ENCODE measurements around the gene AJM1.
"Not testable (repeated sequence)": the region's sequence is repeated elsewhere in the genome, so short reads cannot be mapped to it uniquely, and the experiment has no call there.

The AJM1 gene

DNA sequence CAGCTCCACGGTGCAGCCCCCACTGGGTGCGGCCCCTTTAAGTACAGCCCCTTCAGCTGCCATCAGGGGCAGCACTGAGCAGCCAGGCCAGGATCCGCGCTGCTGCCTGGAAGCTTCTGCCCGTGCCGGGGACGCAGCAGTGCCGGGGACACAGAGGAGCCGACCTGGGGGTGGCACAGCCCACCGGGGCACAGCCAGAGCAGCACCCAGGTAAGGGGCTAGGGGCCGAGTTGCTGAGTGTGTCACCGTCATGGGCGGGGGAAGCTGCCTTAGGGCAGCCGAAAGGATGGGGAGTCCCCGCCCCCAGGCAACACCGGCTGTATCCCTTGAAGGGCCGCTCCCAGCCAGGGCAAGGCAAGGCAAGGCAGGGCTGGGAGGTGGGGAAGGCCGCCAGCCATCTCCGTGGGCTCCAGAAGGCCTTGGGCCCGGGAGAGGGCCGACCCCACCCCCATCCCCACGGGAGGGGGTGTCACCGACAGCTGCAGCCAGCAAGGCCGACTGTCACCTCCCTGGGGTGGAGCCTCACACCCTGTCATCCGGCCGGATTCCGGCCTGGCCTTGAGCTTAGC, at the start of gene AJM1:
Gene AJM1, plus strand, starts transcription at position 99 of the 569 bp plus-strand sequence. CDS start 1,937 bp downstream, outside the sequence.
- DNase-seq = peak; percentile 88

DNA sequence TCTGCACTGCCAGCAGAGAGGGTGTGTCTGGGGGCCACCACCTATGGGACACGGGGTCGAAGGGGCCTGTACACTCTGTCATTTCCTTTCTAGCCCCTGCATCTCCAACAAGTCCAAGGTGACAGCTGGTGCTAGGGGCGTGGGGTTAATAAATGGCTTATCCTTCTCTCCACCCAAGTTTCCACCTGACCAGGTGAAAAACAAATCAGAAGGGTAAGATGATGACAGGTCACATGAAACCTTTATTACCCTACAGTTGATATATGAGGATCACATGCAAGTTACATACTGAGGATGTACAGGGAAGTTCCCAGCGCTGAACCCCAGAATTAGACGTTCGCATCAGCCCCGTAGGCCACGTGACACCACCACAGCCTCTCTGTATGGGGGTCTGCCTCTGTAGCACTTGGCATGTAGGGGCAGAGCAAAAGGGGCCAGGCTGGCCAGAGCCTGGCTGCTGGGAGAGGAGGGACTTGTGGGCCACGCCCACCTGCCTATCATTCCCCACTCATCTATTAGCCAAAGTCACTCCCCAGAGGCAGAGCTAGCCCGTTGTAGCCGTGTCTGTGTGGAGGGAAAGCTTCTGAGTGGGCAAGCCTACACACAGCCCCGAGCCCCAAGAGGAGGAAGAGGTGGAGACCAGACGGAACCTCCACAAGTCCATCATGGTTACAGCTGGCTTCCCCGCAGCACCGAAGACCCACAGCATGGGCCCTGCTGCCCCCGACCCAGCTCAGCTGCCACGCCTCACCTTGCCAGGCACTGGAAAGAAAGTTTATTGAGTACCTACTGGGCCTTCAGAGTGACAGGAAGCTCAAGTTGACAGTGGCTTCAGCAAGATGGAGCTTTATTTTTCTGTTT, 49.0 kb upstream of the AJM1 start:
- DNase-seq = peak; percentile 27

DNA sequence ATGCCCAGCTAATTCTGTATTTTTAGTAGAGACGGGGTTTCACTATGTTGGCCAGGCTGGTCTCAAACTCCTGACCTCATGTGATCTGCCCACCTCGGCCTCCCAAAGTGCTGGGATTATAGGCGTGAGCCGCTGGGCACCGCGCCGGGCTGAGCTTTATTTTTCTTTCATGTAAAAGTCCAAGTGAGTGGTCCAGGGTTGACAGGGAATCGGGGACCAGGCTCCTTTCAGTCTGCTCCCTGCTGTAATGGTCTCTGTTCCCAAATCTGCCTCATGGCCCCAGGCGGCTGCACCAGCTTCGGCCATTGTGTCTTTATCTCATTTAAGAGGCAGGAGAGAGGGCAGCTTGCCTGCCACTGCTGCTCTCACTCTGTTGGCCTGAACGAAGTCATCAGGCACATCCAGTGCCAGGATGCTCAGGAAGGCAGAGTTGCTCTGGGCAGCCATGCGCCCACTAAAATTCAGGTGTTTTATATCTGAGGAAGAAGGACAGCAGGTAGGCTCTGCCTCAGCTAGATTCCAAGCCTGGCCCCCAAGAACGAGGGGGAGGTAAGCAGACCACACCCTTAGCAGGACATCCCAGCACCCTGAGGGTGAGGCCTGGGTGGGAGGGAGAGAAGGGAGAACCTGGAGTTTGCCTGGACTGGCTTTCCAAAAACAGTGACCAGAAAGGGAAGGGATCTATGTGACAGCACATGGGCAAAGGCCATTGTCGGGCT, 47.8 kb upstream of the AJM1 start:
- DNase-seq = no peak

DNA sequence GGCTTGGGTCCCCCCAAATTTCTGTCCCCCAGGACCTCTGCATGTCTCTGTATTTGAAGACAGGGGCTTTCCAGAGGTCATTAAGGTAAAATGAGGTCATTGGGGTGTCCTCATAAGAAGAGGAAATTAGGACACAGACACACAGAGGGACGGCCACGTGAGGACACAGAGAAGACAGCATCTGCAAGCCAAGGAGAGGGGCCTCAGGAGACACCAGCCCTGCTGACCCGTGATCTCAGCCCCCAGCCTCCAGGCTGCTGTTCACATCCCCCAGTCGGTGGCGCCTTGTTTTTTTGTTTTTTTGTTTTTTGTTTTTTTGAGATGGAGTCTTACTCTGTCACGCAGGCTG, 47.3 kb upstream of the AJM1 start:
- DNase-seq = no peak

DNA sequence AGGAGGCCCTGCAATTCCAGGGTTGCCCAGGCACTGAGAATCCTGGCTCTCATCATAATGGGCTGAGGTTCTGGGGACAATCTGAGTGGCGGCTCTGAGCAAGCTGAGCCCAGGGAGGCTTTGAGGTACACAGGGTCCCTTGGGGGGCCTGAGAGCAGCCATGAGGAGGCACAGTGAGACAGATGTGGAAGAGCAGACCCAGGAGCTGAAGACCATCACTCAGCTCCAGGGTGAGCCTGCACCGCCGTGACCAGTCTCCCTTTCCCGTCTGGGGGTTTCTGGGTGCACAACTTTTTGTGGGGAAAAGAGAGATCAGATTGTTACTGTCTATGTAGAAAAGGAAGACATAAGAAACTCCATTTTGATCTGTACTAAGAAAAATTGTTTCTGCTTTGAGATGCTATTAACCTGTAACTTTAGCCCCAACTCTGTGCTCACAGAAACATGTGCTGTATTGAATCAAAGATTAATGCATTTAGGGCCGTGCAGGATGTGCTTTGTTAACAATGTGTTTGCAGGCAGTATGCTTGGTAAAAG, 46.0 kb upstream of the AJM1 start, which contains the start of gene CCDC183:
Gene CCDC183, plus strand, starts transcription at position 101 of the 537 bp plus-strand sequence. Its CDS starts 60 bp downstream, at position 161.
- no peak for DNase-seq

DNA sequence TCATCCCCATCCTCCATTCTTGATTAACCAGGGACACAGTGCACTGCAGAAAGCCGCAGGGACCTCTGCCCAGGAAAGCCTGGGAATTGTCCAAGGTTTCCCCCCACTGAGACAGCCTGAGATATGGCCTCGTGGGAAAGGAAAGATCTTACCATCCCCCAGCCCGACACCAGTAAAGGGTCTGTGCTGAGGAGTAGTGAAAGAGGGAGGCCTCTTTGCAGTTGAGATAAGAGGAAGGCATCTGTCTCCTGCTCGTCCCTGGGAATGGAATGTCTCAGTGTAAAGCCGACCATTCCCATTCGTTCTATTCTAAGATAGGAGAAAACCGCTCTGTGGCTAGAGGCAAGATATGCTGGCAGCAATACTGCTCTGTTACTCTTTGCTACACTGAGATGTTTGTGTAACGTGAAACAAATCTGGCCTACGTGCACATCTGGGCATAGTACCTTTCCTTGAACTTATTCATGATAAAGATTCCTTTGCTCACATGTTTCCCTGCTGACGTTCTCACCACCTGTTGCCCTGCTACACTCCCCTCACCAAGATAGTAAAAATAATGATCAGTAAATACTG, 45.4 kb upstream of the AJM1 start:
- DNase-seq = peak; percentile 76

DNA sequence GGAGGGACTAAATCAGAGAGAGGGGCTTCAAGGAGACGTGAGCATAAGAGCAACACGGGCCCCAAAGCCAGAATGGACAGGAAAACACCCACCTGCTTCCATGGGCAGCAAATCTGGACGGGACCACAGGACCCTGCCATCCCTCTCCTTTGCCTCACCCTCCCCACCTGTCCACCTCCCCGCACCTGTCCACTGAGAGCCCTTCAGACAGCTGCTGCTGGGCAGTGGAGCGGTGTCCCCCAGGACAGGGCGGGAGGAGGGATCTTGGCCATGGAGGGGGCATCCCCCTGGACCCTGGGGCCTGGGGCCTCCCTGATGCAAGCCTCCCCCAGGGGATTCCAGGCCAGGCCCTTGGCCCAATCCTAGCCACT, 43.6 kb upstream of the AJM1 start:
- DNase-seq = no peak

DNA sequence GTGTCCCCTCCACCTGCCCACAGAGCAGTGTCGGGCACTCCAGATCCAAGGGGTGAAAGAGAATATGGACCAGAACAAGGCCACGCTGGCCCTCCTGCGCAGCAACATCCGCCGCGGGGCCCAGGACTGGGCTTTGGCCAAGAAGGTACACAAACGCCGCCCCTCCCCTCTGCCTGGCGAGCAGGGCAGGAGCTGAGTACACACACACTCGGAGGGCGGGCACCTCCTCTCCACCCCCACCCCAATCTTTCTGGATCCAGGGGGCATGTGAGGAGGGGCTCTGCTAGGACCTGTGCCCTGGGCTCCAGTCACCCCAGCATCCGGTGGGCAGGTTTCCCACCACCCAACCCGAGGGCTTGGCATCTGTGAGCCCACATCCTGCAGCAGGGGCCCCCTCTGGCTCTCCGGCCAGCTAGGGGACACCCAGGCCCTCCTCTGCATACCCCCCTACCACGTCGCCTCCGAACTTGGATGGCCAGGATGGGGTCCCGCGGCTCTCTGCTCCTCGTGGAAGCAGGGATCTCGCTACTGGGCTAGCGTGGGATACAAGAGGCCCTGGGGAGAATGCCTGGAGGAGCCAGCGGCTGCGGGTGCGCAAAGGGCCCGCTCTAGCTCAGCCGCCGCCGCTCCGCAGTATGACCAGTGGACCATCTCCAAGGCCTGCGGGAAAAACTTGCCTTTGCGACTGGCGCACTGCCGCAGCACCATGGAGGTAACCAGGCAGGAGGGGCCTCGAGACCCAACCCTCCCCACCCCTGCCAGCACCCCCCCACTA, 43.0 kb upstream of the AJM1 start:
- DNase-seq = no peak

DNA sequence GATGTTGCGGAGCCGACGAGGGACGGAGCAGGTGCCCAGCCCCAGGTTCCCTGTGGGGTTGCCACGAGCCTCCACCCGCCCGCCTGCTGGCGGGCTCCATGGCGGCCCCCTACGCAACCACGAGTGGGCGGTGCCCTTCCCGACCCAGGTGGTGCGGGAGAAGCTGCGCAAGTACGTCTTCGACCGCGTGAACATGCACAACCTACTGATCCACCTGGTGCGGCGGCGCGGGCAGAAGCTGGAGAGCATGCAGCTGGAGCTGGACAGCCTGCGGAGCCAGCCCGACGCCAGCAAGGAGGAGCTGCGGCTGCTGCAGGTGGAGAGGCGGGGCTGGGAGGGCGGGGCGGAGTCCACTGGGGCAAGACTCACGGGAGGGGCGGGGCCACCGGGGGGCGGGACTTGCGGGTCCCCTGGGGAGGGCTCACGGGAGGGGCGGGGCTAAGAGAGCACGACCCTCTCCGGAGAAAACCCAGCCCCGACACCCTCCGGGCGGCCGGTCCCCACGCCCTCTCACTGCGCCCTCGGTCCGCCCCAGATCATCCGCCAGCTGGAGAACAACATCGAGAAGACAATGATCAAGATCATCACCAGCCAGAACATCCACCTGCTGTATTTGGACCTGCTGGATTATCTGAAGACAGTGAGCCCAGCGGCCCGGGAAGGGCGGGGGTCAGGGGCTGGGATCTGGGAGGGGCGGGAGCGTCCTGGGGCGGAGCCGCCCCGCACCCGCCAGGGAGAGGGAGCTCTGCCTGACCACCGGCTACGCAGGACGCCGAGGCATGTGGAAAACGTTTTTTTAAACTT, 42.2 kb upstream of the AJM1 start:
- DNase-seq = peak; percentile 94

DNA sequence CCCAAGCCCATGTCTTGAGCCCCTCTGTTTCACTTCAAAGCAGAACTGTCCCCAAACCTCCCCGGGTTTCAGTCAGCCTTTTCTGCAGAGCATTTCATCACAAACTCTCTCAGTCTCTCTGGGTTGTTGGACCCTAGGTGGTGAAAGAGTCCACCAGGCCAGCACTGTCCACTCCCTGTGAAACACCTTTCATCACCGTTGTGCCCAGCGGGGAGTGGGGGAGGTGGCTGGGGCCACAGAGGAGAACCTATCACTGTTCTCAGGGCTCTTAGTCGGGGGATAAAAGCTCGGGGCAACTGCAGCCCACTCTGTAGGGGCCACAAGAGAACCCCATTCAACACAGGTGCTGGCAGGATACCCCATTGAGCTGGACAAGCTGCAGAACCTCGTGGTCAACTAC, 40.0 kb upstream of the AJM1 start:
- DNase-seq = no peak

DNA sequence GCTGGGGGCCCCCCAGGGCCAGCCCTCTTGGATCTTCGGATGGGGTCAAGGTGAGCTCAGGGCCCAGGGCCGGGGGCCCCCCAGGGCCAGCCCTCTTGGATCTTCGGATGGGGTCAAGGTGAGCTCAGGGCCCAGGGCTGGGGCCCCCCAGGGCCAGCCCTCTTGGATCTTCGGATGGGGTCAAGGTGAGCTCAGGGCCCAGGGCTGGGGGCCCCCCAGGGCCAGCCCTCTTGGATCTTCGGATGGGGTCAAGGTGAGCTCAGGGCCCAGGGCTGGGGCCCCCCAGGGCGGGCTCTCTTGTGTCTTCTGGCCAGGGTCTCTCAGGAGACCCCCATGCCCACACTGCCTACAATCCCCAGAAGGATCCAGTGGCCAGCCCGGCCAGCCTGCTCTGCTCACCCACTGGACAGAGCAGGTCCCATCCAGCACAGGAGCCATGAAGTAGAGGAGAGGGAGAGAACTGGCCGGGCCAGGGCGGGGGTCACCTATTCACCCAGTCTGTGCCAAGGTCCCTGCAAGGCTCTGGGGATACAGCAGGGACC, 39.2 kb upstream of the AJM1 start:
- DNase-seq = not testable (repeated sequence)

DNA sequence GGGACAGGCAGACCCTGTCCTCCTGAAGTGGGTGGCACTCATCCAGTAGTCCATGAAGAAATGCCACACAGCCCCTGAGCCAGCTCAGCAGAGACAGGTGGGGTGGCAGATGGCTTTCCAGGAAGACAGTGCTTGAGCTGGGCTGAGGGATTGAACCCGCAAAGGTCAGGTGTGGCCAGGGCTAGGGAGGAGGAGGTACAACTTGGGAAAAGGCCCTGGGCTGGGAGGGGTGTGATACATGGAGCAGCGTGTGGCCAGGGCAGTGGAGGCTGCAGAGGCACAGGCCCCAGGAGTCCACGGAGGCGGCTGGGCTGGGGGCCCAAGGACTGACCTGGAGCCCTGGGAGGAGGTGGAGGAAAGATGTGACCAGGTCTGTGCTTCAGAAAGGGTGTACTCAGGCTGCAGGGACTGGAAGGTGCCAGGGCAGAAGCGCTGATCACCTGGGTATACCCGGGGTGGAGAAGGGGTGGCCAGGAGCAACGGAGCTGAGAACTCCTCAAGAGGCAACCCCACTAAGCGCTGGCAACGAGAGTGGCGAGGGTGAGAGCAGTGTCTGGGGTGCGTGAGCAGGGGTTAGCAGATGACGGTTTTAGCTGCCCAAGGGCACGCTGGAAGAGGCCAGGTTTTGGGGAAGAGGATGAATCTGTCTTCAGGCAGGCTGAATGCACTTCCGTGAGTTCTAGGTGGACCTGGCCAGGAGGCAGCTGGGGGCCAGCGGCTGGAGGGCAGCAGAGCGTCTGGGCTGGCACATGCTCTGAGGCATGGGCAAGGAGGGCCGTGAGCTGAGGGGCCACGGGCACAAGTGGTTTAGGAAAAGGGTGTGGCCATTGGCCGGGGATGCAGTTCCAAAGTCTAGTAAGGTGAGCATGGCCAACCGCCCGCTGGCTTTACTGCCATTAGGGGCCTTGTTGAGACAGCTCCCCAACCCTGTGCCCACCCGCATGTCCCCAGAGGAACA, 38.4 kb upstream of the AJM1 start:
- DNase-seq = no peak

DNA sequence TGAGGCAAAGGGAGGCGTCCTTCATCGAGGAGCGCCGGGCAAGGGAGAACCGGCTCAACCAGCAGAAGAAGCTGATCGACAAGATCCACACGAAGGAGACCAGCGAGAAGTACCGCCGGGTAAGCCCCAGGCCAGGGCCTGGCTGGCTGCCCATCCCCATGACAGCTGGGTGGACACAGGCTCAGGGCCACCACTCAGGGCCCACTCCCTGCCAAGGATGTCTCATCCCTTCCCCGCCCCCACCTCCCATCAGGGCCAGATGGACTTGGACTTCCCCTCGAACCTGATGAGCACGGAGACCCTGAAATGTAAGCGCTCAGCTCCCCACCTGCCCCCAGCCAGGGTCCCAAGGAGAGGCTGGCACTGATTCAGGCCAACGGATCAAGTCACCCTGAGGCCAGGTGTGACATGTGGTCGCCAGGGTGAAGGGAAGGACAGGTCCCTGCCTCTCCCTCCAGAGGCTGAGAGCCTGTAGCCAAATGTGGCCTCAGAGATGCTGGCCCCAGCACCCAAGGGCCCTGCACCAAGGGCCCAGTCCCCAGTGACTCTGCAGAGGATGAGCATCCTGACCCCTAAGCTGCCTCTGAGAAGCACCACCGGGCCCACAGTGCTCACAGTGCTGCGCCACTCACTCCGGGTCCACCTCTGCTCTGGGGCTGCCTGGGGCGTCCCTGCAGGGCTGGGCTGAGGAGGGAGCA, 37.6 kb upstream of the AJM1 start:
- no peak for DNase-seq

DNA sequence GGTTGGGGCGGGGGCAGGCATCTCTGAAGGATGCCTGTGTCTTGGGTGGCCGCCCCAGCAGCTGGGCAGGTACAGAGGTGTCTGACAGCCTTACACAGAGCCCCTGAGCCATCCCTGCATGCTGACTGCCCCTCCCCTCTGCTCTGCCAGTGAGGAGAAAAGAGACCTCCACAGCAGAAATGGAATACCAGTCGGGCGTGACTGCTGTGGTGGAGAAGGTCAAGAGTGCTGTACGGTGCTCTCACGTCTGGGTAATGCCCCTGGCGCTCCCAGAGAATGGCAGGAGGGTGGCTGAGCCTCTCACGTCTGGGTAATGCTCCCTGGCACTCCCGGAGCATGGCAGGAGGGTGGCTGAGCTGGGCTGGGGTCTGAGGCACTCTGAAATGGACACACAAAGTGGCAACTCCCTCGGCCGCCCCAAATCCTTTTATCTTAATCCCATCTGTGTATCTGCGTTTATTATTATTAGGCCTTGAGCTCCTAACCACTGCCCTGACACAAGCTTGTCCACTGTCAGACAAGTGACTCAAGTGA, 37.0 kb upstream of the AJM1 start:
- DNase-seq = no peak

DNA sequence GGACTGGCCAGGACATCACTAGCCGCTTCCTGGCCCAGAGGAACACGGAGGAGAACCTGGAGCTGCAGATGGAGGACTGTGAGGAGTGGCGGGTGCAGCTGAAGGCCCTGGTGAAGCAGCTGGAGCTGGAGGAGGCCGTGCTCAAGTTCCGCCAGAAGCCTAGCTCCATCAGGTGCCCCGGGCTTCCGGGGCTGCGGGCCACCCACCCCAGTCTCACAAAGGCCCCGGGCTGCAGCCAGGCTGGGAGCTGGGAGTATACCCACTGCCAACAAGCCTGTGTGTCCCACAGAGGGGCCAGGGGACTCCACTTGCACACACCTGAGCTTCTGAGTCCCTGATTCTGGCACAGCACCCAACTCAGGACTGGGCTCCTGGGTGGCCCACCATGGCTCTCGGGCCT, 36.2 kb upstream of the AJM1 start:
- DNase-seq = no peak

DNA sequence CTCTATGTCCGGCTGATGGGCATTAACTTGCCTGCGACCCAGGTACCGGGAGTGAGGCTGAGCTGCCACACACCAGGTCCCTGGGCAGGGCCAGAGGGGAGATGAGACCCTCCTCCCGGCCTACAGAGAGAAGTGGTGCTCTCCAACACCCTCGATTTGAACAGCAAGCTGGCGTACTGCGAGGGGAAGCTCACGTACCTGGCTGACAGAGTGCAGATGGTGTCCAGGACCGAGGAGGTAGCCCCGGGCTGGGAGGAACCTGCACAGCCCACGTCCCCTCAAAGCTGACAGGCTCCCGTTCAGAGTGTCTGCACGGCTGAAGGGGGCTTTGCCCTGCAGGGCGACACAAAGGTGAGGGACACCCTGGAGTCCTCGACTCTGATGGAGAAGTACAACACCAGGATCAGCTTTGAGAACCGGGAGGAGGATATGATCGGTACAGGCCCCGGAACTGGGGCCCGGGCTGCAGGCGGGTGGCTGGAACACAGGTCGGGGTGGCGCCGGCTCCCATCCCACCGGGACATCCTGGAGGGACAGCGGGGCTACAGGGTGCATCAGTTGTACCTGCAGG, 35.6 kb upstream of the AJM1 start:
- no peak for DNase-seq

DNA sequence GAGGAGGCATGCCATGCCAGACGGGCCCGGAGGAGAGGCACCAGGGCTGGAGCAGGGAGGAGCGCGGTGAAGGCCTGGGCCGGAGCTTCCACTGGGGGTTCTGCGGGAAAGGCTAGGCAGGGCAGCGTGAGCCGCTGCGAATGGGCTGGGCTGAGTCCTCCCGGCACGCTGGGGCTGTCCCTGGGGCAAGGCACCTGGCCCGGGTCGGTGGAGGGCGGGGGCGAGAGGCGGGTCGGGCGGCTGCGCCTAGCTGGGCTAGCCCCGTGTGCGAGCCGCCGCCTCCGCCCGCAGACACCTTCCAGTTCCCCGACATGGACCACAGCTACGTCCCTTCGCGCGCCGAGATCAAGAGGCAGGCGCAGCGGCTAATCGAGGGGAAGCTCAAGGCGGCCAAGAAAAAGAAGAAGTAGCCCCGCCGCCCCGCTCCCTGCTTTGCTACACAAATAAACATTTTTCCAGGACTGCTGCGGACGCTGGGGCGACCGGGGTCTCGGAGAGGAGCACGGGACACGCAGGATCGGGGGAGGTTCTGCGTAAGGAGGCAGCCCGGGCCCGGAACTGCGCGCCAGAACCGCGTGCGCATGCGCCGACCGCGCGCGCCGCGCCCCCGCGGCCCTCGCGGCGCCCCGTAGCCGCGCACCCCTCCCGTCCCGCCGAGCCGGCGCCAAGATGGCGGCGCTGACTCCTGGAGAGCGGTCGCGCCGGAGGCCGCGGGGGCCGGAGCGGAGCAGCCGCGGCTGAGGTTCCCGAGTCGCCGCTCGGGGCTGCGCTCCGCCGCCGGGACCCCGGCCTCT, 34.8 kb upstream of the AJM1 start, which contains the start of gene RABL6:
Gene RABL6, plus strand, starts transcription at position 668 of the 794 bp plus-strand sequence. CDS start 249 bp downstream, outside the sequence.
- peak; percentile 86 for DNase-seq
